ENCODE data around the gene WDR88. TPM values are rescaled to one million over a fixed set of nuclear protein-coding genes. Genes with fewer than 3 reads are reported as not detected.

Gene WDR88
- polyA plus RNA-seq, 1 experiment = not detected

DNA sequence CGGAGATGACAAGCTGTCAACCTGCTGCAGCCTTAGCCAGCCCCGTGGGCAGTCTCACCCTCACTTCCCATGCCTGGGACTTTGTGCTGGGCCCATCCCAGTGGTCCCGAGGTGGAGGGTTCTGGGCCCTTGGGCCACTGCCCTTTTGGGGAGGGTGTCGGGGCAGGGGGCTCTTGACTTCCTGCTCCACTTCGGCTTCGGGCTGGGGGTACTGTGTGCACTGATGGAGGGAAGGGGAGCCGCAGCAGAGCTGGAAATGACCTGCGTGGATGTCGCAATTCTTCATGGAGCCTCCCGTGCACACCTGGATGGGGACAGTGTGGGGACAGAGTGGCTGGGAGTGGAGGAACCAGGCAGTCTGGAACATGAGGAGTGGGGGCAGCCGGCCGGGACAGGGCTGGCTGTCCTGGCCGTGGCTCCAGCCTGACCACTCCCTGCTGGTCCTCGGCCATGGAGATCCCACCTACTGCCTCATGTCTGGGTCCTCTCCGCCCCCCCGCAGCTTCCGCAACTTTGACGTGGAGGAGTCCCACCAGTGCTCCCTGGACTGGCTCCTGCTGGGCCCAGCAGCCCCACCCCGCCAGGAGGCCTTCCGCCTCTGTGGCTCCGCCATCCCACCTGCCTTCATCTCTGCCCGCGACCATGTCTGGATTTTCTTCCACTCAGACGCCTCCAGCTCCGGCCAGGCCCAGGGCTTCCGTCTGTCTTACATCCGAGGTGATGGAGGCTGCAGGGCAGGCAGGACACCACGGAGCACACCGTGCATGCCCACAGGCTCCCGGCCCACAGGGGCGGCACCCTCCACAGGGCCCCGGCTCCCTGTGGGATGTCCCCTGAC, 72.4 kb downstream of the WDR88 start:
- no peak overlapping the region for H3K4me3 ChIP-seq (ENCODE audit: low read depth, low read length)
- no peak overlapping the region for H3K27ac ChIP-seq (ENCODE audit: low read depth, low read length)
- CTCF ChIA-PET = interaction anchor here (0.5 kb wide), 1 partner anchor 38 kb away, joined by 4 read pairs; no protein-coding TSS in a partner anchor
- POLR2A ChIA-PET = no interaction called here
- no peak for TF ChIP-seq CTCF (IDR thresholded peaks at IDR 0.05; ENCODE audit: low read depth, low read length)
- no peaks in the 10 kb centered on the region; the same call in 1 of the 2 replicates for H3K9me3 ChIP-seq (ENCODE audit: control insufficient read depth, insufficient read depth, low read length)
- no peaks in the 10 kb centered on the region for H3K27me3 ChIP-seq (ENCODE audit: control insufficient read depth, insufficient read depth, low read length)
- no peak for DNase-seq (ENCODE audit: low read depth, low spot score)

GRCh38 chr19:33205110-33205509, 73.2 kb downstream of the WDR88 start:
- no peaks in the 10 kb centered on the region for H3K27me3 ChIP-seq (ENCODE audit: control insufficient read depth, insufficient read depth, low read length)
- no peak overlapping the region for H3K27ac ChIP-seq (ENCODE audit: low read depth, low read length)
- TF ChIP-seq CTCF (IDR thresholded peaks at IDR 0.05; ENCODE audit: low read depth, low read length) = no peak
- H3K4me3 ChIP-seq (ENCODE audit: low read depth, low read length) = no peak overlapping the region
- ChIA-PET POLR2A (no interaction called here), CTCF (no interaction called here)
- H3K9me3 ChIP-seq (ENCODE audit: control insufficient read depth, insufficient read depth, low read length) = no peaks in the 10 kb centered on the region; the same call in 1 of the 2 replicates
- no peak for DNase-seq (ENCODE audit: low read depth, low spot score)

DNA sequence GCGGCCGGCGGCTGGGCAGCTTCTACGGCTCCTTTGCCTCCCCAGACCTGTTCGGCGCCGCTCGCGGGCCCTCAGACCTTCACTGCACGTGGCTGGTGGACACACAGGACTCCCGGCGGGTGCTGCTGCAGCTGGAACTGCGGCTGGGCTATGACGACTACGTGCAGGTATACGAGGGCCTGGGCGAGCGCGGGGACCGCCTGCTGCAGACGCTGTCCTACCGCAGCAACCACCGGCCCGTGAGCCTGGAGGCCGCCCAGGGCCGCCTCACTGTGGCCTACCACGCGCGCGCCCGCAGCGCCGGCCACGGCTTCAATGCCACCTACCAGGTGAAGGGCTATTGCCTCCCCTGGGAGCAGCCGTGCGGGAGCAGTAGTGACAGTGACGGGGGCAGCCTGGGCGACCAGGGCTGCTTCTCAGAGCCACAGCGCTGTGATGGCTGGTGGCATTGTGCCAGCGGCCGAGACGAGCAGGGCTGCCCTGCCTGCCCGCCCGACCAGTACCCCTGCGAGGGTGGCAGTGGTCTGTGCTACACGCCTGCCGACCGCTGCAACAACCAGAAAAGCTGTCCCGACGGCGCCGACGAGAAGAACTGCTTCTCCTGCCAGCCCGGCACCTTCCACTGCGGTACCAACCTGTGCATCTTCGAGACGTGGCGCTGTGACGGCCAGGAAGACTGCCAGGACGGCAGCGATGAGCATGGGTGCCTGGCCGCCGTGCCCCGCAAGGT, 73.8 kb downstream of the WDR88 start:
- H3K9me3 ChIP-seq (ENCODE audit: control insufficient read depth, insufficient read depth, low read length) = no peaks in the 10 kb centered on the region; the same call in 1 of the 2 replicates
- ChIA-PET CTCF (no interaction called here), POLR2A (no interaction called here)
- no peak overlapping the region for H3K4me3 ChIP-seq (ENCODE audit: low read depth, low read length)
- no peaks in the 10 kb centered on the region for H3K27me3 ChIP-seq (ENCODE audit: control insufficient read depth, insufficient read depth, low read length)
- no peak for DNase-seq (ENCODE audit: low read depth, low spot score)
- no peak for TF ChIP-seq CTCF (IDR thresholded peaks at IDR 0.05; ENCODE audit: low read depth, low read length)
- H3K27ac ChIP-seq (ENCODE audit: low read depth, low read length) = no peak overlapping the region

GRCh38 chr19:33206261-33207039, 74.5 kb downstream of the WDR88 start:
- no peak overlapping the region for H3K4me3 ChIP-seq (ENCODE audit: low read depth, low read length)
- H3K27ac ChIP-seq (ENCODE audit: low read depth, low read length) = no peak overlapping the region
- ChIA-PET POLR2A (no interaction called here), CTCF (no interaction called here)
- DNase-seq (ENCODE audit: low read depth, low spot score) = no peak
- H3K9me3 ChIP-seq (ENCODE audit: control insufficient read depth, insufficient read depth, low read length) = no peaks in the 10 kb centered on the region; the same call in 1 of the 2 replicates
- no peaks in the 10 kb centered on the region for H3K27me3 ChIP-seq (ENCODE audit: control insufficient read depth, insufficient read depth, low read length)
- no peak for TF ChIP-seq CTCF (IDR thresholded peaks at IDR 0.05; ENCODE audit: low read depth, low read length)
